Ovary (tissue), 9 donors: ENCODE data around the gene MRC1. TPM values are rescaled to one million over a fixed set of nuclear protein-coding genes. Genes with fewer than 3 reads are reported as not detected.
"Not testable (repeated sequence)": the region's sequence is repeated elsewhere in the genome, so short reads cannot be mapped to it uniquely, and the experiment has no call there.

ENCODE experiments used
- DNase-seq, 5 donors: peaks; one replicate each; pipeline ENCODE4 v3.0.0-alpha.2; 2019 to 2020
- H3K27ac ChIP-seq, 2 donors: fragments of 200-600 bp; one replicate each; pipeline versions ENCODE4 v1.5.1 to v1.8.0; 2019 to 2022
- H3K27me3 ChIP-seq: fragments of 200-600 bp; one replicate; pipeline ENCODE4 v1.8.0; 2022
- H3K36me3 ChIP-seq: fragments of 200-600 bp; sonication (generic); one replicate; pipeline ENCODE4 v1.5.1; 2019
- H3K4me1 ChIP-seq: one replicate; pipeline ENCODE4 v1.8.1; 2013; ENCODE audit warnings: mild to moderate bottlenecking, moderate library complexity; ENCODE audit not compliant: insufficient read depth
- H3K4me3 ChIP-seq: fragments of 200-600 bp; sonication (generic); one replicate; pipeline ENCODE4 v1.5.1; 2017
- H3K9me3 ChIP-seq, 2 donors: fragments of 200-600 bp in 1 of 2; sonication (generic) in 1 of 2; one replicate each; pipeline versions ENCODE4 v1.5.1 to v1.8.1; 2013 to 2019; ENCODE audit warnings: mild to moderate bottlenecking in 1 of 2, moderate library complexity in 1 of 2
- EP300 ChIP-seq: sonication (generic); formaldehyde crosslinking; IDR thresholded peaks from one replicate; pipeline ENCODE4 v1.6.1; 2017; ENCODE audit warnings: antibody characterized with exemption
- POLR2A ChIP-seq: fragments of 450-650 bp; IDR thresholded peaks from one replicate; pipeline ENCODE4 v1.6.1; 2017; ENCODE audit warnings: antibody characterized with exemption, mild to moderate bottlenecking, moderate library complexity
- WGBS, 3 donors: extraction: QIAGEN DNeasy Blood & Tissue Kit in 1 of 3; methylation state at CpG; one replicate each; pipeline versions ENCODE4 v1.1.5 to v1.1.7; 2013 to 2017; 5-methylcytosine and 5-hydroxymethylcytosine counted together
- intact Hi-C, 4 donors: fragments of 100-400 bp; cut with DNase I; formaldehyde crosslinking; loops; one replicate each; pipeline versions ENCODE4 v1.11.0 to v1.15.1; 2022 to 2023
- microRNA counts: library from miRNA; unstranded; fragments of <30 nt; microRNA quantifications from one replicate; lab custom pipeline; 2016
- microRNA-seq, 3 donors: library from miRNA; unstranded; fragments of <30 nt; microRNA quantifications; one replicate each; pipeline versions ENCODE4 to v1.2.0, GENCODE V29; 2019 to 2020
- polyA plus RNA-seq, 2 donors: library from polyadenylated mRNA; stranded (reverse); fragments of 200-250 nt in 1 of 2; fragments of 350-450 nt in 1 of 2; fragmentation: Illumina TruSeq in 1 of 2; extraction: RNeasy Lipid Tissue Mini Kit (QIAGEN cat#74804) in 1 of 2; gene quantifications; one replicate each; pipeline ENCODE4 v1.2.3, GENCODE V29; 2013 to 2014
- small RNA-seq: library from RNA; depleted of rRNA; stranded (forward); fragments of <200 nt; gene quantifications from one replicate; pipeline ENCODE3, GENCODE V24; 2016
- total RNA-seq, 7 donors: library from RNA; depleted of rRNA in 2 of 7; stranded (reverse); fragments of >200 nt in 2 of 7; fragmentation: NEBNext Ultra II Directional in 3 of 7; extraction: Animal tissue kit (Norgen Biotek cat#: 25700) in 3 of 7; gene quantifications; one replicate each; pipeline versions ENCODE4 v1.1.0 to v1.2.4, GENCODE V29; 2016 to 2023
- TF ChIP-seq, protein P1 (sequence below), 3 donors: fragments of 450-650 bp in 2 of 3; fragments of 200-600 bp in 1 of 3; IDR thresholded peaks; one replicate each; pipeline versions ENCODE4 v1.5.1 to v1.8.0; 2016 to 2022; ENCODE audit warnings: antibody characterized with exemption in 3 of 3, mild to moderate bottlenecking in 1 of 3
- donor health status: DM: no; HTN: no; CAD: no; lungs with moderate emphysema.
- donor health status: DM: no; HTN: no; CAD: no.
- donor health status: Bipolar disorder and iron deficiency.
- donor health status: DM: yes; HTN: yes; CAD: no.
- donor health status: DM: no; HTN: no; CAD: no.
- donor health status: DM: yes; HTN: yes; CAD: no.

The MRC1 gene
- total and polyA plus RNA-seq, 9 donors: 6.6 to 39.9 (median 13.3) TPM

DNA sequence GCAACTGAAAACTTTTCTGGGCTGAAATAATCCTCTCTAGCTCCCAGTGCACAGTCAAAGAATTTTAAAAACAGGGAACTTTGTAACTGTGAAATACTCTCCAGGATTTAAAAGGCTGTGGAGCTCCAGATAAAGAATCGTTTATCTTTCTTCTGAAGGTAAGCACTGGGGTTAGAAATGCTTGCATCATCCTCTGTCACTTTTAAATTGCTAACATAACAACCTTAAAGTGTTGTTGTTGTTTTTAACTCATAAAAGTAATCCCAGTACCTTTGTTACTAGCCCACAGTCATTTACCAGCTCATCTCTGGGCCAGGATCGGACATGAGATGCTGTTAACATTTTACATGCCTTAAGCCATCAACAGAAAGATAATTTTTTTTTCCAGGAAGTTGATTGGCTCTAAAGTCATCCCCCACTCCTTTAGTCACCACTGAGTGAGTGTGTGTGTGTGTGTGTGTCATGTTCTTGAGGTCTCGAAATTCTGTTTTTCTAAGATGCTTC, 142.8 kb downstream of the MRC1 start, which contains the start of gene SLC39A12:
TSS of gene SLC39A12 (plus strand) at position 51 of the 504 bp plus-strand sequence. CDS start 1,359 bp downstream, outside the sequence.
- intact Hi-C loops: no loop called here
- H3K27ac ChIP-seq: no peak within 1 kb of the TSS
- WGBS, 3 donors: 37 to 48% (median 39%) methylated on average over 3 of the region's 3 CpGs
- DNase-seq: no peak
- H3K27me3 ChIP-seq: no peaks in the 10 kb centered on the region
- TF ChIP-seq, protein P1, sequence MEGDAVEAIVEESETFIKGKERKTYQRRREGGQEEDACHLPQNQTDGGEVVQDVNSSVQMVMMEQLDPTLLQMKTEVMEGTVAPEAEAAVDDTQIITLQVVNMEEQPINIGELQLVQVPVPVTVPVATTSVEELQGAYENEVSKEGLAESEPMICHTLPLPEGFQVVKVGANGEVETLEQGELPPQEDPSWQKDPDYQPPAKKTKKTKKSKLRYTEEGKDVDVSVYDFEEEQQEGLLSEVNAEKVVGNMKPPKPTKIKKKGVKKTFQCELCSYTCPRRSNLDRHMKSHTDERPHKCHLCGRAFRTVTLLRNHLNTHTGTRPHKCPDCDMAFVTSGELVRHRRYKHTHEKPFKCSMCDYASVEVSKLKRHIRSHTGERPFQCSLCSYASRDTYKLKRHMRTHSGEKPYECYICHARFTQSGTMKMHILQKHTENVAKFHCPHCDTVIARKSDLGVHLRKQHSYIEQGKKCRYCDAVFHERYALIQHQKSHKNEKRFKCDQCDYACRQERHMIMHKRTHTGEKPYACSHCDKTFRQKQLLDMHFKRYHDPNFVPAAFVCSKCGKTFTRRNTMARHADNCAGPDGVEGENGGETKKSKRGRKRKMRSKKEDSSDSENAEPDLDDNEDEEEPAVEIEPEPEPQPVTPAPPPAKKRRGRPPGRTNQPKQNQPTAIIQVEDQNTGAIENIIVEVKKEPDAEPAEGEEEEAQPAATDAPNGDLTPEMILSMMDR (IDR thresholded peaks at IDR 0.05): no peak
- no peak for TF ChIP-seq EP300
- TF ChIP-seq POLR2A: no peak
- no peaks in the 10 kb centered on the region for H3K4me1 ChIP-seq
- H3K4me3 ChIP-seq: no peak within 1 kb of the TSS
- H3K36me3 ChIP-seq: no peaks in the 10 kb centered on the region
- H3K9me3 ChIP-seq: no peaks in the 10 kb centered on the region

DNA sequence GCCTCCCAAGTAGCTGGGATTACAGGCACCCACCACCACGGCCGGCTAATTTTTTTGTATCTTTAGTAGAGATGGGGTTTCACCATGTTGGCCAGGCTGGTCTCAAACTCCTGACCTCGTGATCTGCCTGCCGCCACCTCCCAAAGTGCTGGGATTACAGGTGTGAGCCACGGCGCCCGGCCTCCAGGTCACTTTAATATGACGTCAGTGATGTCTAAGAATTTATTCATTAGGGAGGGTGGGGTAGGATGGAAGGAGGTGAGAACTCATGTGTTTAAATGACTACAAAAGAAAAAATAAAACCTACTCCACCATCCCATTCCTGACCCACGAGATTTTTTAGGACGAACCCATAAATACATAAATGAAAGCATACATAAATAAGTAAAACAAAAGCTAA, 145.2 kb downstream of the MRC1 start:
- H3K36me3 ChIP-seq, DNase-seq, H3K4me1 ChIP-seq, intact Hi-C loops, H3K27me3 ChIP-seq, H3K27ac ChIP-seq, H3K4me3 ChIP-seq, H3K9me3 ChIP-seq: not testable (repeated sequence)
- 71 to 76% (median 75%) methylated on average over 10 of the region's 10 CpGs for WGBS, 3 donors

DNA sequence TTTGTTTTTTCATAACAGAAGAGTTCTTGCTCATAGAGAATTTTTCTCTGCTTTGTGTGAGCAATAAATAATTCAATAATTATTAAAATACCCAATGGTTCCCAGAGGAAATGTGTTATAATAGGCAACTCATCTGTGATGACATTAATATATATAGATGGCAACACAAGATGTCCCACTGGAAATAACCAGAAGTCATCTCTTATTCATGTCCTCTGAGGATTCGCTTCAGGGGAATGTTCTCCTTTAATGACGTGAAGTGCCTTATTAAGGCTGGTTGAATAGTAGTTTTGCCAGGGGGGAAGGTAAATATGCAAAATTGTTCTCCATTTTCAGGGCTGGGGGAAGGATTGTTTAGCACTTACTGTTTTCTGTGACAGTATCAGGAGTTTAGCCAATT, 145.7 kb downstream of the MRC1 start:
- no peak overlapping the region for H3K27ac ChIP-seq
- no peaks in the 10 kb centered on the region for H3K27me3 ChIP-seq
- no peaks in the 10 kb centered on the region for H3K36me3 ChIP-seq
- TF ChIP-seq, protein P1 (IDR thresholded peaks at IDR 0.05): no peak
- TF ChIP-seq POLR2A (no peak), EP300 (no peak)
- 71 to 86% (median 72%) methylated on average over 2 of the region's 2 CpGs for WGBS, 3 donors
- intact Hi-C loops: no loop called here
- H3K9me3 ChIP-seq: no peaks in the 10 kb centered on the region
- DNase-seq: no peak
- H3K4me1 ChIP-seq: no peaks in the 10 kb centered on the region
- no peak overlapping the region for H3K4me3 ChIP-seq

DNA sequence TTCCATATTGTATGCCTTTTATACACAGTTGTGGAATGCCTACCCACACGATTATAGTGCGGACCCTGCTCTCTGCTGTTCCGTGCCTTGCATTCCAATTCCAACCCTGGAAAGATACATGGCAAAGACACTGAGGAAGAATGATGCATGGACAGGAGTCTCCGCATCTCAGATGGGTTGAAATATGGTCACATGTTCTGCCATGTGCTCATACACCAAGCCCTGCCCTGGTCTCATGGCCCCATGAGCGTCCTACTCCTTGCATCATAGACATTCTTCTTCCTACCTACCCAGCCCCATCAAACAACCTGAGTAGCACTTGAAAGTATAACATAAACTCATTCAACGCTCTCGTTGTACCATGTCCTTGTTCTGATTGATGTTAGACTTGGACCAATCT, 148.9 kb downstream of the MRC1 start:
- H3K27me3 ChIP-seq: no peaks in the 10 kb centered on the region
- DNase-seq: no peak
- intact Hi-C loops: no loop called here
- H3K36me3 ChIP-seq: no peaks in the 10 kb centered on the region
- H3K4me1 ChIP-seq: no peaks in the 10 kb centered on the region
- no peaks in the 10 kb centered on the region for H3K9me3 ChIP-seq
- no peak overlapping the region for H3K4me3 ChIP-seq
- TF ChIP-seq POLR2A (no peak), EP300 (no peak)
- TF ChIP-seq, protein P1 (IDR thresholded peaks at IDR 0.05): no peak
- 94 to 98% (median 95%) methylated on average over 7 of the region's 7 CpGs for WGBS, 3 donors
- no peak overlapping the region for H3K27ac ChIP-seq

DNA sequence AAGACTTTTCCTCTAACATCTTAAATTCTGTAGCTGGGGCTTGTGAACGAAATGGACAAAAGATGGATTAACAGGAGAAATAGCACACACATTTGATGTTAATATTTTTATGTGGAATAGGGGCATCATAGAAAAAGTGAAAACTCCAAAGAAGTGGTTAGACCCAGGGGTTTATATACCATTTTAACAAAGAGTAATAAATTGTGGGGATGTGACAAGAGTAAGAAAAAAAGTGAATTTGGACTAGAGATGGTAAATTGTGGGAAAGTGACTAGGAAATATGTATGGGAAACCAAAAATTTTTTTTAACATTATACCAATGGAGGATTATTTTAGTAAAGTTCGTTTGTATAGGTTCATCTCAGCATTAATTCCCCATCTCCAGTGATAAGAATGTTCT, 150.7 kb downstream of the MRC1 start:
- Histone ChIP-seq H3K4me3 (no peak overlapping the region), H3K36me3 (no peaks in the 10 kb centered on the region), H3K9me3 (no peaks in the 10 kb centered on the region), H3K27me3 (no peaks in the 10 kb centered on the region), H3K27ac (no peak overlapping the region), H3K4me1 (no peaks in the 10 kb centered on the region)
- WGBS, 3 donors: 80 to 88% (median 87%) methylated on average over 2 of the region's 2 CpGs
- no peak for DNase-seq
- TF ChIP-seq EP300: no peak
- no peak for TF ChIP-seq POLR2A
- TF ChIP-seq, protein P1 (IDR thresholded peaks at IDR 0.05): no peak
- intact Hi-C loops: no loop called here

MicroRNAs encoded within 50 kb of the gene (microRNA counts, 767-probe panel; counts per million panel counts)
- 530 counts per million, percentile 78 among the panel's probes with 10 or more counts for microRNA hsa-miR-511 (lab: Ali Mortazavi, UCI)

Small RNA genes within 50 kb of the gene (microRNA-seq; reads per million reads assigned to microRNA genes)
- gene MIR511: 1.5 to 2.1 (median 1.6) reads per million in 3 donors

Small RNA genes within 50 kb of the gene (small RNA-seq; reads per million reads assigned to genes)
- 0.15 reads per million for gene MIR511

Other genes with a start within 250 kb of the MRC1 start
- gene HACD1, start 192.0 kb upstream of the MRC1 start, total RNA-seq: 10 to 100 TPM in 1 of 7 donors, 1 to 10 TPM in 6; 6.4 to 11.7 (median 7.5) TPM
- 10 to 100 TPM in 1 of 2 donors, 1 to 10 TPM in 1; 4.8 to 13.6 TPM for gene HACD1, start 192.0 kb upstream of the MRC1 start, polyA plus RNA-seq
- 10 to 100 TPM; 14.4 to 24.7 (median 20.3) TPM for gene STAM, start 165.2 kb upstream of the MRC1 start, total RNA-seq
- 10 to 100 TPM; 10.7 to 24.0 TPM for gene STAM, start 165.2 kb upstream of the MRC1 start, polyA plus RNA-seq
- under 1 TPM; 0.11 to 0.72 (median 0.32) TPM for gene TMEM236, start 57.1 kb upstream of the MRC1 start, total RNA-seq
- gene TMEM236, start 57.1 kb upstream of the MRC1 start, polyA plus RNA-seq: under 1 TPM; 0.12 to 0.57 TPM
- gene SLC39A12, start 142.6 kb downstream of the MRC1 start, total RNA-seq: not detected
- under 1 TPM in 1 of 2 donors, not detected in 1; 0.02 TPM for gene SLC39A12, start 142.6 kb downstream of the MRC1 start, polyA plus RNA-seq